ENCODE data around the gene SCN8A.
"Not testable (repeated sequence)": the region's sequence is repeated elsewhere in the genome, so short reads cannot be mapped to it uniquely, and the experiment has no call there.

Gene SCN8A

DNA sequence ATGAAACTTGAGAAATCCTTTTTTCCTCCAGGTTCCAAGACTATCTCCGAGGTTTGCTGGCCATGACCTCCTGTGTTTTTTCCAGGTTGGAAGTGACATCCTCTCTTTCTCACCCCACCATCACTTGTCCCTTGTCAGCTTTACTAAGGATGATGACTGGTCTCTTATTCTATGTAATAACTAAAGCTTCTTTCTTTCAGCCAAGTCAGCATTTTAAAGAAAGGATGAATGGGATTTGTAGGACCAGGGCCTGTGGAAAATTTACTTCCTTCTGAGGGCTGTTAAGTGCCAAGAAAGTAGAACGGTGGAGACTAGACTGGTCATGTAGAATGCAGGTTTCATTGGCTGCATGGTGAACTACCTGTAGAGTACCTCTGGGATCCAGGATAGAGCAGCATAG is 183.9 kb downstream of the SCN8A start:
- DNase-seq = no peak

DNA sequence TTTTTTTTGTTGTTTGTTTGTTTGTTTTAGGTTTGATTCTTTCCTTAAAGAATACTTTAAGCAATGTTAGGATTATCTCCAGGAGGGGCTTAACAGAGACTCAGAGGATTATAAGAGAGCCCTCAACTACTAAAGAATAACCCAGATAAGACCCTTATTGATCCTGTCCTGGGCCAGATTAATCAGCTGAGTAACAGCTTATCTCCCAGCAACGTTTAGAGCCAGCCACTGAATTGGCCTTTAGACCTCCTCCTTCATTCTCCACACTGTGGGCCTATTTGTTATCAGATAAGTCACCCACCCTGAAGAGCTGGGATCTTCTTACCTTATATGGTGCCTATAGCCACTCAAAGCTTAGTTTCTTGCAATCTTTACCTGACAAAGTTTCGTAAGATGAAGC is 186.4 kb downstream of the SCN8A start:
- DNase-seq = no peak

- DNase-seq = no peak
Observed at GRCh38 chr12:51777973-51778372, 186.9 kb downstream of the SCN8A start.

DNA sequence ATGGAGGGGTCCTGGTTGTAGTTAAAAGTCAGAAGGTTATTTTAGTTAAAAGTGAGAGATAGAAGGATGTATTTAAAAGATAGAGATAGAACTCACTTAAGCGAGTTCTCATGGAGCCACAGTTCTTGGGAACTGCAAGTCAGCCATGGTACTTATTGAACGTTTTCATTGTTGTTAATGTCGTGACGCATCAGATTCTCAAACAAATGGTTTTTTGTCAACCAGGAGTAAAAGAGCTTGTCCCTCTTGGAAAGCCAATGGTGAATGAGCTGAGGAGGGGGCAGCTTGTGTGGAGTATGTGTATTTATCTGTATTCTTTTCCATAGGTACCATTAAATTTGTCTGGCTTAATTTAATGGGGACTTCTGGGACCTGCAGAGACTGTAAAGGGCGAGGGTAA is 188.8 kb downstream of the SCN8A start:
- DNase-seq = no peak

- DNase-seq = no peak
Observed at GRCh38 chr12:51784688-51785087, 193.7 kb downstream of the SCN8A start.

GRCh38 chr12:51785906-51786305 is 194.9 kb downstream of the SCN8A start:
- DNase-seq = no peak

DNA sequence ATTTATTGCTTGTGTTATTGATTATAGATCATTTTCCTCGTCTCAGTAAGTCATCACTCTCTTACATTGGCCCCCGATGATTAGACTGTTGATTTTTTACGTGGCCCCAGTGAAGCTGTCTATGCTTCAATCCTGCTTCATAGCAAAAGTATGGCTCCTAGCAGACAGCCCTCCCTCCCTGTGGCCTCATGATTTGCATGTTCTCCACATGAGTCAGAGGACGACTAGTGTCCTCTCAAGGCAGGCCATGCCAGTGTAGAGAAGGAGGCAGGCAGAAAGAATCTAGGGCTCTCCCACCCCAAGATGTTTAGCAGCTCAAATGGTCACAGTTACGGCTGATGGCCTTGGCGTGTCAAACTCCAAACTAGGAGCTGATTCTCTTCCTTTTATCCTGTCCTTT is 197.8 kb downstream of the SCN8A start:
- DNase-seq = peak; percentile 91

DNA sequence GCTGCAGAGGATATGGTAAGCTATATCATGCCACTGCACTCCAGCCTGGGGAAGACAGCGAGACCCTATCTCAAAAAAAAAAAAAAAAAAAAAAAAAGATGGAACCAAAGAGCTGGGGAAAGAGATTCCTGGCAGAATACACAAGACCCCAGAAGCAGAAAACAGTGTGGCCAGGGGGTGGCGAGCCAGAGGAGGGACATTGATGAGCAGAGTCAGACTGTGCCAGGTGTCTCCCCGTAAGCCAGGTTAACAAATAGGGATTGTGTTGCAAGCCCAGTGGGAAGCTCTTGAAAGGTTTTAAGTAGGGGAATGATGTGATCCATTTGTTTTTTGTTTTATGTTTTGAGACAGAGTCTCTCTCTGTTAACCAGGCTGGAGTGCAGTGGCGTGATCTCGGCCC is 201.4 kb downstream of the SCN8A start:
- DNase-seq = no peak

- DNase-seq = peak; percentile 61
Observed at GRCh38 chr12:51793201-51793600, 202.2 kb downstream of the SCN8A start.

GRCh38 chr12:51797301-51797700 is 206.3 kb downstream of the SCN8A start:
- DNase-seq = no peak

DNA sequence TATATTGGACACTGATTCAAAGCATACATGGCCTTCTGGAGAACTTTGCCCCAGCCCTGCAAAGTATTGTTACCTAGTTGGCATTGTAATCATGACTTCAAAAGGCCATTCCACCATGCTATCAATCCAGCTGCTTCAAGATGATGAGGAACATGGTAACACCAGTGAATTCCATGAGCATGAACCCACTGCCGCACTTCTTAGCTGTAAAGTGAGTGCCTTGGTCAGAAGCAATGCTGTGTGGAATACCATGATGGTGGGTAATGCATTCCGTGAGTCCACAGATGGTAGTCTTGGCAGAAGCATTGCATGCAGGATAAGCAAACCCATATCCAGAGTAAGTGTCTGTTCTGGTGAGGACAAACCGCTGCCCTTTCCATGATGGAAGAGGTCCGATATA is 207.0 kb downstream of the SCN8A start:
- DNase-seq = not testable (repeated sequence)

DNA sequence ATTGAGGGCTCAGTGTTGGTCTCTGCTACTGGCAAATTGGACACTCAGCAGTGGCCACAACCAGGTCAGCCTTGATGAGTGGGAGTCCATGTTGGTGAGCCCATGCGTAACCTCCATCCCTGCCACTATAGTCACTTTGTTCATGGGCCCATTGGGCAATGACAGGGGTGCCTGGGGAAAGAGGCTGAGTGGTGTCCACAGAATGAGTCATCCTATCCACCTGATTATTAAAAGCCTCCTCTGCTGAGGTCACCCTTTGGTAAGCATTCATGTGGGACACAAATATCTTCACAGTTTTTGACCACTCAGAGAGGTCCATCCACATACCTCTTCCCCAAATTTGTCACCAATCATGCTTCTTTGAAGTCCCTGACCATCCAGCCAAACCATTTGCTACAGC is 207.5 kb downstream of the SCN8A start:
- DNase-seq = no peak

- peak; percentile 28 for DNase-seq
Observed at GRCh38 chr12:51801027-51801426, 210.0 kb downstream of the SCN8A start.

DNA sequence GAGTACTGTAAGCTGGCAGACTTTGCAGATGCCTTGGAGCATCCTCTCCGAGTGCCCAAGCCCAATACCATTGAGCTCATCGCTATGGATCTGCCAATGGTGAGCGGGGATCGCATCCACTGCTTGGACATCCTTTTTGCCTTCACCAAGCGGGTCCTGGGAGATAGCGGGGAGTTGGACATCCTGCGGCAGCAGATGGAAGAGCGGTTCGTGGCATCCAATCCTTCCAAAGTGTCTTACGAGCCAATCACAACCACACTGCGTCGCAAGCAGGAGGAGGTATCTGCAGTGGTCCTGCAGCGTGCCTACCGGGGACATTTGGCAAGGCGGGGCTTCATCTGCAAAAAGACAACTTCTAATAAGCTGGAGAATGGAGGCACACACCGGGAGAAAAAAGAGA is 215.9 kb downstream of the SCN8A start:
- no peak for DNase-seq

GRCh38 chr12:51809193-51809592 is 218.2 kb downstream of the SCN8A start:
- DNase-seq = no peak

GRCh38 chr12:51811203-51812202 is 220.5 kb downstream of the SCN8A start:
- no peak for DNase-seq

DNA sequence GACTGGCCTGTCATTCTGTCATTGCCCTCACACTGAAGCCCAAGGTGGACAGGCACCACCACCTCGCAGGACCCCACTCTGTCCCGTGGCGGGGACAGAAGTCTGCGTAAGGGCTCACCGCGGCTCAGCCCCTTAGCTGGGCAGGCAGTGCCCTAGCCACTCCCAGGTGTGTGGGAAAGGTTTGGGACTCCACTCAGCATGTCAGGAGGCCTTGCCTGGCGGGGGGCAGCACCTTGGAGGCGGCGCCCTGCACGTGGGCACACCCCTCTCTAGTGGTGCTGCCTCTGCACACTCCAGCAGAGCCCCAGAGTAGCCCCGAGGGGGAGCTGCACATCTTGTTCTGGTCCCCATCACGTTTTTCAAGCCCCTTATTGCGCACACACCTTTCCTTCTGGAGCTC is 221.8 kb downstream of the SCN8A start:
- no peak for DNase-seq

DNA sequence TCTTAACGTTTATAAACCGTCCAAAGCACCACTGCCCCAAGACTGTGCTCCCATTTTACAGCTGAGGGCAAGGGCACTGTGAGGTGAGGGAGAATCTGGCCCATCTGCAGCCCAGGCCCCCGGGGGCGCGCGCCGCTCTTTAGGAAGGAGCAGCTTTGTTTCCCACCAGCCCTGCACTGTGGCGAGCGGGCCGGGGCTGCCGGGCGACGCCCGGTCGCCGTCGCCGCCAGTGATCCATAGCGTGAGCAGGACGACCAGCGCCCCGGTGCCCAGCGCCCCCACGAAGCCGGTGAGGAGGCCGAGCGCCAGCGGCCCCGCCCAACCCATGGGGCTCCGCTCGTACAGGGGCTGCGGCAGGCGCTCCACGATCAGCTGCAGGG is 222.9 kb downstream of the SCN8A start:
- no peak for DNase-seq

GRCh38 chr12:51814311-51815088 is 223.5 kb downstream of the SCN8A start:
- peak; percentile 79 for DNase-seq

GRCh38 chr12:51815571-51815970 is 224.5 kb downstream of the SCN8A start:
- peak; percentile 24 for DNase-seq

DNA sequence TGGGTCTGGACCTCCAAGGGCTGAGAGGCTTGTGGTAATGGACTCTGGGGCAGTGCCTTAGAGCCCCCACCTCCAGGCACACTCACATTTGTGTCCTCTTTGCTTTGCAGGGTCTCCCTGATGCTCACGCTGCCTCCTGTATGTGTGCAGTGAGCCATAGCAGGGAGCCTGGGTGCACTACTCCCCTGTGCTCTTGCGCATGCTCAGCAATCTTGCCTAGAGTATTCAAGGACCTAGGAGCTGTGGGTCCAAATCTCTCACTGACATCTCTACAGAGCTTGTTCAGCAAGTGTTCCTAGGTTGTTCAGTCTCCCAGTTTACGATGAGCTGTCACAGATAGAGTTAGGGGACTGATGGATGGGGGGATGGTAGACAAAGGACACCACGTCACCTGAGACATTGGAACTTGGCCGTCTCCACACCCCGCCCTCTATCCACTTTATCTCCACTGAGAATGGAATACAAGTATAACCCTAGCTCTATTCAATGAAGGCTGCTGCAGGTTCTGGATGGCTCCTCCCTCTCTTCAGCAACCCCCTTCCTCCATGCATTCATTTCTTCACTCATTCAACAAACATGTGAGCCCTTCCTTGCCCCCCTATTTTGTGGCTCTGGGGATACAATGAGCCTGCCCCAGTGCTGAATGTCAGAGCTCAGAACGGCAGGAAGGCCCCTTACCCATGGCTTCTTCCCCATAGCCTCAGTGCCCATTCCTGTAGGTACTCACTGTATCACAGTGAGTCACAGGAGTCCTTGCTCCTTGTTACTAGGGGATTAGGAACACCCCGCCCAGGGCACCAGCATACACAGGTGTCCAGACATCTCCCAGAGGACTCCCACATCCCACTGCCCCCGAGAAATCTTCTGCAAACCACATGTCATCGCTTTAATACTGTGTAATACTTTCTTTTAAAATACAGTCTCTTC is 226.3 kb downstream of the SCN8A start:
- peak; percentile 26 for DNase-seq

- no peak for DNase-seq
Observed at GRCh38 chr12:51818086-51818485, 227.1 kb downstream of the SCN8A start.
